HepG2 (cell line): ENCODE data around the gene MAN2A1. TPM values are rescaled to one million over a fixed set of nuclear protein-coding genes. Genes with fewer than 3 reads are reported as not detected.

ENCODE experiments used
- ATAC-seq: fragments of 200-7000 bp; cut with Tn5 transposase; 3 replicates; pipeline ENCODE4 v1.9.1; 2020; ENCODE audit warnings: mild to moderate bottlenecking, moderate library complexity
- BruUV-seq: library from RNA; stranded (reverse); fragments of 400-500 nt; replicated peaks from 2 replicates; lab custom pipeline; 2021; lab: Mats Ljungman, UMichigan
- CTCF ChIA-PET: fragments of 300-600 bp; formaldehyde crosslinking; extraction: SDS; loops from one replicate; lab custom pipeline; 2021; ENCODE audit warnings: low total read pairs, inconsistent platforms, low intra/inter-chr PET ratio; lab: Yijun Ruan, JAX
- POLR2A ChIA-PET: fragments of 350-600 bp; sonication (Branson Sonifier 250); formaldehyde crosslinking; loops from one replicate; lab custom pipeline; 2020; ENCODE audit warnings: antibody characterized with exemption, inconsistent platforms; lab: Yijun Ruan, JAX
- DNase-seq: peaks from one replicate; pipeline ENCODE4 v3.0.0-alpha.2; 2015; ENCODE audit warnings: low spot score
- FAIRE-seq: peaks from 3 replicates; lab custom pipeline; 2011; peaks lifted over from hg19 to GRCh38; lab: Jason Lieb, UNC
- H2AFZ ChIP-seq: one replicate; pipeline ENCODE4 v1.6.1; 2011; ENCODE audit warnings: low read length, inconsistent platforms
- H3K27ac ChIP-seq: fragments of 300-600 bp; 3 replicates; pipeline ENCODE4 v1.8.0; 2011; ENCODE audit warnings: mixed run types, mild to moderate bottlenecking, mixed read lengths, low read length, inconsistent platforms; ENCODE audit not compliant: insufficient read depth; ENCODE audit errors: extremely low read length
- H3K27me3 ChIP-seq, 2 experiments: fragments of 200-600 bp in 1 of 2; 2 replicates in 1 of 2; 3 replicates in 1 of 2; pipeline versions ENCODE4 v1.6.0 to v1.8.0; 2011; ENCODE audit warnings: low read length in 2 of 2, mild to moderate bottlenecking in 2 of 2, moderate library complexity in 2 of 2, inconsistent platforms in 1 of 2; ENCODE audit not compliant: insufficient read depth in 2 of 2, control insufficient read depth in 1 of 2
- H3K36me3 ChIP-seq, 2 experiments: fragments of 200-600 bp in 1 of 2; replicated peaks in 1 of 2; 2 replicates in 1 of 2; 3 replicates in 1 of 2; pipeline versions ENCODE4 v1.5.1 to v1.8.0; 2011; ENCODE audit warnings: low read length in 2 of 2, inconsistent platforms in 1 of 2; ENCODE audit not compliant: insufficient read depth in 2 of 2, control insufficient read depth in 1 of 2
- H3K4me1 ChIP-seq: 2 replicates; pipeline ENCODE4 v1.5.1; 2012; ENCODE audit warnings: low read length, inconsistent platforms; ENCODE audit not compliant: insufficient read depth
- H3K4me2 ChIP-seq: 2 replicates; pipeline ENCODE4 v1.6.0; 2011; ENCODE audit warnings: low read depth, low read length, inconsistent platforms
- H3K4me3 ChIP-seq, 3 experiments: fragments of 200-600 bp in 1 of 3; sonication (generic), shearing (Covaris generic) in 1 of 3; replicated peaks in 1 of 3; 2 replicates each; pipeline ENCODE4 v1.5.1; 2011 to 2016; ENCODE audit warnings: low read length in 3 of 3, inconsistent platforms in 2 of 3, low read depth in 2 of 3, mild to moderate bottlenecking in 2 of 3, control low read depth in 1 of 3, mixed read lengths in 1 of 3; ENCODE audit not compliant: insufficient read depth in 1 of 3
- H3K79me2 ChIP-seq: one replicate; pipeline ENCODE4 v1.6.1; 2011; ENCODE audit warnings: low read length, inconsistent platforms; ENCODE audit not compliant: insufficient read depth
- H3K9ac ChIP-seq: 2 replicates; pipeline ENCODE4 v1.6.0; 2011; ENCODE audit warnings: mild to moderate bottlenecking, low read depth, low read length, inconsistent platforms; ENCODE audit not compliant: insufficient read depth
- H3K9me3 ChIP-seq: 2 replicates; pipeline ENCODE4 v1.5.1; 2012; ENCODE audit warnings: mild to moderate bottlenecking, low read length
- H4K20me1 ChIP-seq: 2 replicates; pipeline ENCODE4 v1.6.0; 2011; ENCODE audit warnings: inconsistent platforms, mild to moderate bottlenecking, low read length, moderate library complexity; ENCODE audit not compliant: insufficient read depth
- ASH2L ChIP-seq: fragments of 300-600, 200-600 bp; sonication (generic); IDR thresholded peaks from 2 replicates; pipeline ENCODE4 v1.7.0; 2017; ENCODE audit warnings: low read depth, mild to moderate bottlenecking, moderate library complexity, mixed read lengths, low read length; ENCODE audit not compliant: insufficient read length
- CREB1 ChIP-seq, 2 experiments: fragments of 450-650 bp in 1 of 2; IDR thresholded peaks; 2 replicates each; pipeline ENCODE4 v1.6.1; 2016 to 2017; ENCODE audit warnings: control low read depth in 1 of 2, mild to moderate bottlenecking in 1 of 2, missing compliant biosample characterization in 1 of 2, missing genetic modification characterization in 1 of 2
- EHMT2 ChIP-seq: fragments of 200-600 bp; sonication (generic); IDR thresholded peaks from 2 replicates; pipeline ENCODE4 v1.7.0; 2017; ENCODE audit warnings: antibody characterized with exemption, low read depth, low read length, borderline replicate concordance
- HNRNPL ChIP-seq: fragments of 200-400 bp; formaldehyde crosslinking; IDR thresholded peaks from 2 replicates; pipeline ENCODE4 v1.6.1; 2017; ENCODE audit warnings: mild to moderate bottlenecking, low read depth, low read length
- ISL2 ChIP-seq: sonication (generic); formaldehyde crosslinking; IDR thresholded peaks from 2 replicates; pipeline ENCODE4 v1.5.0; 2020; ENCODE audit warnings: missing genetic modification reagents
- MYNN ChIP-seq: sonication (generic); formaldehyde crosslinking; IDR thresholded peaks from 2 replicates; pipeline ENCODE4 v1.4.0; 2020; ENCODE audit warnings: mild to moderate bottlenecking, low read depth, missing genetic modification reagents
- RBFOX2 ChIP-seq: fragments of 200-400 bp; formaldehyde crosslinking; IDR thresholded peaks from 2 replicates; pipeline ENCODE4 v1.6.1; 2017; ENCODE audit warnings: low read depth, mild to moderate bottlenecking, low read length
- RFX1 ChIP-seq: fragments of 450-650 bp; IDR thresholded peaks from 2 replicates; pipeline ENCODE4 v1.6.1; 2017
- SIX1 ChIP-seq: sonication (generic); formaldehyde crosslinking; IDR thresholded peaks from 2 replicates; pipeline ENCODE4 v1.4.0; 2020; ENCODE audit warnings: missing genetic modification reagents, borderline replicate concordance
- SNRNP70 ChIP-seq: fragments of 200-400 bp; formaldehyde crosslinking; IDR thresholded peaks from 2 replicates; pipeline ENCODE4 v1.6.1; 2017; ENCODE audit warnings: mild to moderate bottlenecking, low read depth, low read length, moderate library complexity
- THAP8 ChIP-seq: sonication (generic); formaldehyde crosslinking; IDR thresholded peaks from 2 replicates; pipeline ENCODE4 v1.5.1; 2020; ENCODE audit warnings: missing genetic modification reagents, mild to moderate bottlenecking, borderline replicate concordance
- TMF1 ChIP-seq: sonication (generic); formaldehyde crosslinking; IDR thresholded peaks from 2 replicates; pipeline ENCODE4 v1.8.1; 2022; ENCODE audit warnings: low read depth, missing genetic modification reagents
- ZNF10 ChIP-seq: sonication (generic); formaldehyde crosslinking; IDR thresholded peaks from 2 replicates; pipeline ENCODE4 v1.4.0; 2020; ENCODE audit warnings: mild to moderate bottlenecking, low read depth, missing genetic modification reagents, borderline replicate concordance
- ZNF230 ChIP-seq: sonication (generic); formaldehyde crosslinking; IDR thresholded peaks from 2 replicates; pipeline ENCODE4 v1.4.0; 2020; ENCODE audit warnings: mild to moderate bottlenecking, missing genetic modification reagents
- ZNF484 ChIP-seq: sonication (generic); formaldehyde crosslinking; IDR thresholded peaks from 2 replicates; pipeline ENCODE4 v1.5.1; 2020; ENCODE audit warnings: mild to moderate bottlenecking, low read depth, missing genetic modification reagents, borderline replicate concordance
- ZNF530 ChIP-seq: sonication (generic); formaldehyde crosslinking; IDR thresholded peaks from 2 replicates; pipeline ENCODE4 v1.5.0; 2020; ENCODE audit warnings: low read depth, mild to moderate bottlenecking, missing genetic modification reagents
- ZNF710 ChIP-seq: sonication (generic); formaldehyde crosslinking; IDR thresholded peaks from 2 replicates; pipeline ENCODE4 v1.5.0; 2020; ENCODE audit warnings: mild to moderate bottlenecking, missing genetic modification reagents, borderline replicate concordance
- ZNF761 ChIP-seq: sonication (generic); formaldehyde crosslinking; conservative IDR thresholded peaks from 2 replicates; pipeline ENCODE4 v1.4.0; 2020; ENCODE audit warnings: mild to moderate bottlenecking, missing genetic modification reagents
- ZNF770 ChIP-seq: sonication (generic); formaldehyde crosslinking; IDR thresholded peaks from 2 replicates; pipeline ENCODE4 v1.5.0; 2020; ENCODE audit warnings: mild to moderate bottlenecking, missing genetic modification reagents
- WGBS: methylation state at CpG from one replicate; pipeline ENCODE4 v1.1.6; 2017; ENCODE audit warnings: low lambda C conversion rate; 5-methylcytosine and 5-hydroxymethylcytosine counted together
- in situ Hi-C: cut with HindIII; loops from 2 replicates; pipeline ENCODE4 v1.10.0; 2017; ENCODE audit warnings: low pct_unique_long_range_greater_than_20kb; ENCODE audit not compliant: extremely low pct_ligation_motif_present
- intact Hi-C: fragments of 100-400 bp; cut with micrococcal nuclease; formaldehyde crosslinking; loops from one replicate; pipeline ENCODE4 v1.10.0; 2022; ENCODE audit not compliant: unreplicated experiment
- polyA plus RNA-seq, 8 experiments: library from polyadenylated mRNA; depleted of rRNA in 3 of 8; stranded (reverse) in 7 of 8; unstranded in 1 of 8; fragments of >200 nt; fragmentation: Illumina TruSeq in 4 of 8; extraction: Trizol in 4 of 8; gene quantifications; 2 replicates each; pipeline versions ENCODE4 v1.2.1 to v1.2.3, GENCODE V29; 2011 to 2016; ENCODE audit warnings: low read depth in 4 of 8, missing spikeins in 1 of 8, mixed read lengths in 1 of 8; ENCODE audit not compliant: insufficient read depth in 1 of 8
- total RNA-seq, 5 experiments: library from RNA; depleted of rRNA; stranded (reverse); fragments of >200 nt; fragmentation: Illumina TruSeq; extraction: Trizol; gene quantifications; 2 replicates each; pipeline ENCODE4 v1.2.3, GENCODE V29; 2016; ENCODE audit warnings: low read depth in 1 of 5
- TF ChIP-seq, protein P1 (sequence below): sonication (generic); formaldehyde crosslinking; IDR thresholded peaks from 2 replicates; pipeline ENCODE4 v1.4.0; 2020; ENCODE audit warnings: mild to moderate bottlenecking, low read depth, missing genetic modification reagents

Gene MAN2A1
- total and polyA plus RNA-seq, 2 of the 13 experiments (the other 11 are each of a cell fraction or from before 2014, with no cell fraction given), result 56.2 to 80.5 TPM

GRCh38 chr5:109901628-109901981, 211.9 kb downstream of the MAN2A1 start:
- Histone ChIP-seq H3K27ac (peak overlapping the region; percentile 99), H3K4me1 (peaks cover 86% of the 10 kb centered on the region), H4K20me1 (no peaks in the 10 kb centered on the region), H3K4me3 (peak overlapping the region in 1 of 3 experiments; percentile 23; a peak in 2 of 6 replicates), H3K9ac (peak overlapping the region; percentile 71), H2AFZ (no peak overlapping the region), H3K79me2 (no peaks in the 10 kb centered on the region), H3K9me3 (no peaks in the 10 kb centered on the region), H3K36me3 (no peaks in the 10 kb centered on the region; a peak in 1 of 5 replicates), H3K4me2 (peak overlapping the region; percentile 90), H3K27me3 (no peaks in the 10 kb centered on the region)
- 3% methylated on average over 1 of the region's 1 CpG for WGBS
- peak; percentile 69 for ATAC-seq
- TSS peak; percentile 98 for BruUV-seq
- intact Hi-C loops (loop anchor here (1.0 kb wide), 2 partner anchors 88 to 105 kb away; no protein-coding TSS in a partner anchor), in situ Hi-C loops (loop anchor here (10.0 kb wide), 1 partner anchor 93 kb away; no protein-coding TSS in a partner anchor)
- POLR2A ChIA-PET, result interaction anchor here (1.0 to 2.3 kb wide), 9 partner anchors 12 to 212 kb away, joined by 3 to 14 read pairs (median 6); partner anchors contain the start of gene MAN2A1
- CTCF ChIA-PET, result no interaction called here
- no peak for FAIRE-seq
- no peak for DNase-seq
- TF ChIP-seq ZNF761 (CRISPR knock-in tag), result no peak
- TF ChIP-seq ZNF530 (CRISPR knock-in tag), result no peak
- no peak for TF ChIP-seq HNRNPL
- no peak for TF ChIP-seq CREB1 (IDR thresholded peaks at IDR 0.05)
- TF ChIP-seq CREB1 (CRISPR knock-in tag; IDR thresholded peaks at IDR 0.05), result 0 out of 2 replicates have a peak, but pooled peaks have one; percentile 11
- TF ChIP-seq RFX1, result no peak
- TF ChIP-seq ZNF230 (CRISPR knock-in tag), result no peak
- peak; percentile 57 for TF ChIP-seq RBFOX2
- TF ChIP-seq ZNF484 (CRISPR knock-in tag), result no peak
- TF ChIP-seq, protein P1, sequence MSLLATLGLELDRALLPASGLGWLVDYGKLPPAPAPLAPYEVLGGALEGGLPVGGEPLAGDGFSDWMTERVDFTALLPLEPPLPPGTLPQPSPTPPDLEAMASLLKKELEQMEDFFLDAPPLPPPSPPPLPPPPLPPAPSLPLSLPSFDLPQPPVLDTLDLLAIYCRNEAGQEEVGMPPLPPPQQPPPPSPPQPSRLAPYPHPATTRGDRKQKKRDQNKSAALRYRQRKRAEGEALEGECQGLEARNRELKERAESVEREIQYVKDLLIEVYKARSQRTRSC (CRISPR knock-in tag), result peak; percentile 13; the same call in 1 of the 2 replicates
- TF ChIP-seq EHMT2, result no peak
- TF ChIP-seq TMF1 (CRISPR knock-in tag), result no peak
- 0 out of 2 replicates have a peak, but pooled peaks have one; percentile 6 for TF ChIP-seq ISL2 (CRISPR knock-in tag)
- peak; percentile 72 for TF ChIP-seq ASH2L
- no peak for TF ChIP-seq THAP8
- no peak for TF ChIP-seq ZNF770 (CRISPR knock-in tag)
- TF ChIP-seq MYNN, result no peak
- TF ChIP-seq SNRNP70, result no peak
- no peak for TF ChIP-seq ZNF10 (CRISPR knock-in tag)
- no peak for TF ChIP-seq ZNF710 (CRISPR knock-in tag)
- no peak; the same call in 1 of the 2 replicates for TF ChIP-seq SIX1 (CRISPR knock-in tag)
